HG02938 (cell line): Measurements from ENCODE around the gene MISFA.
"Not testable (repeated sequence)": the region's sequence is repeated elsewhere in the genome, so short reads cannot be mapped to it uniquely, and the experiment has no call there.

Experiments used
- ATAC-seq: cut with Tn5 transposase; IDR thresholded peaks from one replicate; pipeline ENCODE4 v1.9.1; 2021; ENCODE audit warnings: mild to moderate bottlenecking, moderate library complexity; ENCODE audit not compliant: unreplicated experiment

Gene MISFA

DNA sequence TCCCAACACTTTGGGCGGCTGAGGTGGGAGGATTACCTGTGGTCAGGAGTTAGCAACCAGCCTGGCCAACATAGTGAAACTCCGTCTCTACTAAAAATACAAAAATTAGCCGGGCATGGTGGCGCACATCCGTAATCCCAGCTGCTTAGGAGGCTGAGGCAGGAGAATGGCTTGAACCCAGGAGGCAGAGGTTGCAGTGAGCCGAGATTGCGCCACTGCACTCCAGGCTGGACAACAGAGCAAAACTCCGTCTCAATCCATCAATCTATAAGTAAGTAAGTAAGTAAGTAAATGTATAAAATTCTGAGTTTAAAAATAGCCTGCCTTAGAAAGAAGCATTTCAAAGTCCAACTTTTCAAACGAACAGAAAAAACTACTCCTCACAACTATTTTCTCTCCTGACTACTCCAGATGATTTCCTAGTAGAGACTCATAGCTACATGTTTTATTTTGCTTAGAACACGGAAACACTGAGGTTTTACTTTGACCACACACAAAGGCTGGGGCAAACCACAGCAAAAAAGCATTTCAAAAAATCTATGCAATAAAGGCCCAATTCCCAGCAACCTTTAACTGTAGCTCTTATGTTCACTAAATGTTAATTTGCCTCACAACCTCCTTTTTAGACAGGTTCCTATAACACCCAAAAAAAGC is 18.2 kb downstream of the MISFA start:
- ATAC-seq: peak; percentile 38

DNA sequence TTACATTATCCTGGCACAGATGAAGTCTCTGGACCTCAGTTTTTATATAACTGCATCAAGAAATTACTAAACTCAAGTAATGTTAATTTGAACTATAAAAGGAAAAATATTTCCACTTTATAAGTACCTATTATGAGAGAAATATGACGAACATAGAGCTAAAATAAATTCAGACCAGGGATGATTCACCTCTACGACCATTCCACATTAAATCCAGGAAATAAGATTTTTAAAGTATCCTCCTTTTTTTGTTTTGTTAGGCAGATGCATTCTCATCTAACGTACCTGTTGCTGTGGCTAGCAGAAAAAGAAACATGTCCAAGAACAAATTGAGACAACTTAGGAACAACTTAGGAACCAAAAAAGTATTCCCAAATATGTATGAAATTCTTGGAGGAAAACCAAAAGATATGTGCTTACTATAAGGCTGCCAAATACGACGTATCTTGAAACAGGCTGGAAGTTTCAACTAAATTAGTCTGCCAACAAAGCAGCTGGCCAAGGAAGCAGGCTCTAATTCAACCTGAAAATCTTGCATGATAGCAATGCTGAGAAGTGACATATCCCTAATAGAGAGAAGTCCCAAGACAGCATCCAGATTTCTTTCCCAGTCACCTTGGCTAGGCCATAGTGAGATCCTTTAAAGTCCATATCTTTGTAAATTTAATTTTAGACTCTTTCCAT is 18.9 kb downstream of the MISFA start:
- no peak for ATAC-seq

DNA sequence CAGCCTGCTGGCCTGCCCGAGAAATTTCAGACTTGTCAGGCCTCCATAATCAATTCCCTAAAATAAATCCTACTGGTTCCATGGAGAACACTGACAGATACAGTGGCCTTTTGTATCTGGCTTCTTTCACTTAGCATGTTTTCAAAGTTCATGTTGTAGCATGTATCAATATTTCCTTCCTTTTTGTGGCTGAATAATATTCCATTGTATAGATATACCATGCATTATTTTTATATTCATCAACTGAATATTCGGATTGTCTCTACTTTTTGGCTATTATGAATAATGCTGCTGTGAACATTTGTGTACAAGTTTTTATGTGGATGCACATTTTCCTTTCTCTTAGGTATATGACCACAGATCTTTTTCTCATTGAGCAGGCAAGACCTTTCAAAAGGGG is 24.1 kb downstream of the MISFA start:
- ATAC-seq: no peak

DNA sequence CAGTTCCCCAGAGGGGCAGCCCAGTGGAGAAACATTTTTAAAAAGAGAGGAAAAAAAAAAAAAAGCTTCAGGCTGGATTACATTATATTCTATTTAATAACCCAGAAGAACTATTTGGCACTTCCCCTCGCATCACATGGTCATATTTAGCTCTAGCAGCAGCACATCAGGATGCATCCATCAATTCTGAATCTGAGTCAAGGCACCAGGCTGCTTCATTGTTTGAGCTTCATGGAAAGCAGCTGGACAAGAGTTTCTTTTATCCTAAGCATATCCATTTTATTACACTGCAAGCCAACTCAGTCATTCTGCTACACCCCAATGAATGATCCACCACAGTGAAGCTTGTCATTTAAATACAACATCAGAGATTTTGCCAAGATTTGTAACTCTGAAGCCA is 24.6 kb downstream of the MISFA start:
- ATAC-seq: no peak

DNA sequence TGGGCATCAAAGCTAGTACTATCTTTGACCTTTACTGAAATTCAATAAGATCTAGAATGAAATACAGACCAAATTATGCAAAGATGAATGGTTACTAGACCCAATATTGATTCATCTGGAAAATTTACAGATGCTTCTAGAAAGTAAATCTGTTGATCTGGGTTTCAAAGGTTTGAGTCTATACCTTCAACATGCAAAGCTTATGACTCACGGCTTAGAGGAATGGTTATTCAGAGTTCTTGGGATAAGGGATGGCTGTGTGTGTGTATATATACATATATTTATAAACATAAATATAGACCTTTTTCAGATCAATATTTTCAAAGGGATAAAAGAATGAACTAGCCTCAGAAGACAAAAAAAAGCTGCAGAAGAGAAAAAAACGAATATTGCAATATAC is 33.3 kb downstream of the MISFA start:
- no peak for ATAC-seq

DNA sequence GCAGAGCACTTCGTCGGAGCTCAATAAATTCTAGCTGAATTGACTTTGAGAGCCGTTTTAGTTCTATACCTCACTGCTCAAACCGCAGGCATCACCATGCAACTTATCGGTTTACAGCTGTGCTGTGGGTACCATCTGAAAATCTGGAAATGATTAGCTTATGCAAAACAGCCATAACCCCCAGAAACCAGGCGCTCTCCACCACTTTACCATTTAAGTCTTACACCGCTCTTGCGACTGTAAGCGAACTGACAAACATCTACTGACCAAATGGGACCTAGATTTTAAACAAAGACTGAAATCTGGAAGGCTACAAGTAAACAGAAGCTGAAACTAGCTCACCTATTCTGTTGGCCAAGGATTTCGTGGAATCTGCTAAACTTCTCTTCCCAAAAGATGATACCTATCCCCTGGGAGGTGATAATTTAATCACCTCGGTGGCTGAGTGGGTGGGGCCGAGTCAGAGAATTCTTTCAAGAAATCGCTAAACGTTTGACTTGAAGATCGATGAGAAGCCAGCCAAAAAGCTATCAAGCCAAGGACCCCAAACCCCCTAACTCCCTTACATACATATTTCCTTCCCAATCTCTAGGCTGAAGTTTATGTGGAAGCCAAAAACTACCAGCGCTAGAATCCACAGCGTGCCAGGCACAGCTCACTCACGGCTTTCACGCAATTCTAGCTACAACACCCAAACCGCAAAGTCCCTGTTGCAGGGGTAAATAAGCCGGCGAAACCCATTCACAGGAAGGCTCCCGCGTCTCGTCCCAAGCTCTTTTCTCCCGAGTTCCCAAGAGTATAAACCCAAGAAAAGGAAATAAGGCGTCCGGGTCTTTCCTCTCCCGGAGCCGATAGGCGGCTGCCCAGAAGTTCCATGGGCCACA is 33.9 kb downstream of the MISFA start:
- peak; percentile 47 for ATAC-seq

DNA sequence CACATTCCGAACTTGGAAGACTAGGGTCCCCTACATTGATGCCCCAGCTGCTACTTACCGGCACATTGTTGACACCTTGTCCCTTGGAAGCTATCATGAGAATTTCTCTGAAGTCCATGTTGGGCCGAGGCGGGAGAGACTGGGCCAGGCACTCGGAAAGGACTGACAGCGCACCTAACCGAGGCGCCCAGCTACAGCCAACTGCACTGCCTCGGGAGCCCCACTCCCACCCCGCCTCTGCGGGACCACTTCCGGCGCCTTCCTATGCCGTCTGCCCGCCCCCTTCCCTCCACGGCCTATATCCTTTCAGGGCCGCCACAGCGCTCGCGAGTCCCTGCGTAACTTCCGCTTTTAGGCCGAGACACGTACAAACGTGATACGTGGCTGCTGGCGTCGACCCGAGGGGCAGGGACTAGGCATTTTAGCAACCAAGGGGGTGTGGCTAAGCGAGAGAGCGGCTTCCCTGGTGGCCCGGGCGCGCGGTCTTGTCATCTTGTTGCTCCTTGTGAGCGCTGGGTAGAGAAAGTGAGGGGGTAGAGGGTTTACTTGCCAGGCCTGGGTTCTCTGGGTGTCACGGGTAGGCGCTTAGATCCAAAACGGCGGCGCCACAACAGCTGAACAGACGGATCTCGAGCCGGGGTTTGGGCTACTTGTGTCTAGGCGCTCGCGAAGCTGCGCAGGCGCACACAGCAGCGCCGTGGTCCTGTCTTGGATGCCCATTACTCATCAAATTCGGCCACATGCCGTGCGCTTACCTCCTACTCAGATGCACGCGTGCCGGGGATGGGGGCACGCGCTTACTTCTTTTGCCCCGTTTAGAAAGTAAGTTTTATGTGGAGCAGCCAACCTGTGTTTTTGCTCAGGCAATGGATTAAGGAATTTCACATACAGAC is 34.8 kb downstream of the MISFA start, which contains the start of gene SPTY2D1:
TSS of gene SPTY2D1 (minus strand) at position 203 of the 893 bp plus-strand sequence. CDS start at position 118, 85 bp downstream.
- ATAC-seq: peak; percentile 97

DNA sequence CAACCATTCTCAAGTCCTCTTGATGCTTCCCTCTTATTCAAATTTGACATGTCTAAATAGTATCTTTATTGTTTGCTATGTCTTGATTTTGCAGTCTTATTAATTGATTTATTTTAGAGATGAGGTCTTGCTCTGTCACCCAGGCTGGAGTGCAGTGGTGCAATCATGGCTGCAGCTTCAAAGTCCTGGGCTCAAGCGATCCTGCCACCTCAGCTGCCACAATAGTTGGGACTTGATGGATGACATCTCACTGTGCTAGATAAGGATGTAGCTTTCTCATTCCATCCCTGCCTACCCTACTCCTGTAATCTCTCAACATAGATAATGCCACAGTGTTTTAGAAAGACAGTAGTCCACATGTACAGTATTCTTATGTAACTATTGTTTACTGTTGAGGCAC is 42.1 kb downstream of the MISFA start:
- no peak for ATAC-seq

DNA sequence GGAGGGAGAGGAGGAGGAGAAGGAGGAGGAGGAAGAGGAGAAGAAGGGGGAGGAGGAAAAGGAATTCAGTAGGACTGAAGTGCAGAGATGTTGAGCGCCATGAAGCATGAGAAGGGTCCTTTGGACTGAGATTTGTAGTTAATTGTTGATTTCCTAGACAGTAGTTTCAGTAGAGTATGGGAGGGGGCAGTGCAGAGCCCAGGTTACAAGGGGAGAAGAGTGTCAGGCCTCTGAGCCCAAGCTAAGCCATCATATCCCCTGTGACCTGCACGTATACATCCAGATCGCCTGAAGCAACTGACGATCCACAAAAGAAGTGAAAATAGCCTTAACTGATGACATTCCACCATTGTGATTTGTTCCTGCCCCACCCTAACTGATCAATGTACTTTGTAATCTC is 43.4 kb downstream of the MISFA start:
- ATAC-seq: not testable (repeated sequence)

DNA sequence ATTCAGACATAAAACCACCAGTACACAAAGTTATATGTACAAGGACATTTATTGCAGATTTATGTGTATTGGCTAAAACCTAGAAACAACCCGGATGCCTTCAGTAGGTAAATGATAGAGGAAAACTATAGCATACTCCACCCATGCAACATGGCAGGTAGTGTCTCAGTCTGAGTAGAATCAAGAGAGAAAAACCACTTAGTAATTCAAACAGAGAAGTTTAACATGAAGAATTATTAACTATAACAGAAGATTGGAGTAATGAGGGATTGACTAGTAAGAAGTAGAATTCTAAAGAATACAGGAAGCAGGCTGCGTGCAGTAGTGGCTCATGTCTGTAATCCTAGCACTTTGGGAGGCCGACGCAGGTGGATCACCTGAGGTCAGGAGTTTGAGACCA is 50.8 kb downstream of the MISFA start:
- no peak for ATAC-seq

DNA sequence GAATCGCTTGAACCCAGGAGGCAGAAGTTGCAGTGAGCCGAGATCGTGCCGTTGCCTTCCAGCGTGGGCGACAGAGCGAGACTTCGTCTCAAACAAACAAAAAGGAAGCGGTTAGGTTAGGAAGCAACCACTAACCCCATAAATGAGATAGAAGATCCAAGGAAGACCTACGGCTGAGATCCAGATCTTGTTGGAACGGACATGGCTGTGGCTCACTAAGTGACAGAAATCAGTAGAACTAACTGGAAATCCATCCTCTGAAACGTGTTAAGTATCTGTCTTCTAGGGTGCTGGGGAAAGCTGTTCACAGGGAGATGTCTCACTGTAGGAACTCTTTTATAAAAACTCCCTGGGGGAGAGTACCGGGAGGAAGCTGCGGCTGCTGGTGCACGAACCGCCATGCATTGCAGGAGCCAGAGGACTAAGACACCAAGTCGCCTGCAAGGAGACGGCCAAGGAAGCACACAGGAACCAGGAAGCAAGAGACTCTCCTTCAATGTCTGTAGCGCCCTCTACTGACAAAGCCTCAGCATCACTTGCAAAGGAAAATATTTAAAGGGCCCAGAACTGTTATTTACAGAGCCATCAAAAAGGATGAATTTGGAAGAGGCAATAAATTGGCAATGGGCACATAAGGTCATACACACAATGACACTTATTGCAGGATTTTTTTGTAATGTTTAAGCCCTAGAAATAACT is 51.4 kb downstream of the MISFA start:
- ATAC-seq: no peak
